B cell (primary cell): ENCODE measurements around the gene ING3.

ENCODE experiments used
- EZH2 ChIP-seq: IDR thresholded peaks from 2 replicates; pipeline ENCODE4 v1.6.1; 2012; ENCODE audit warnings: borderline replicate concordance, low read depth, mild to moderate bottlenecking, moderate library complexity, low read length; ENCODE audit not compliant: insufficient read depth, poor library complexity, severe bottlenecking
- TF ChIP-seq, protein P1 (sequence below): fragments of 200-600 bp; IDR thresholded peaks from one replicate; pipeline ENCODE4 v1.8.0; 2022; ENCODE audit warnings: antibody characterized with exemption, mild to moderate bottlenecking

DNA sequence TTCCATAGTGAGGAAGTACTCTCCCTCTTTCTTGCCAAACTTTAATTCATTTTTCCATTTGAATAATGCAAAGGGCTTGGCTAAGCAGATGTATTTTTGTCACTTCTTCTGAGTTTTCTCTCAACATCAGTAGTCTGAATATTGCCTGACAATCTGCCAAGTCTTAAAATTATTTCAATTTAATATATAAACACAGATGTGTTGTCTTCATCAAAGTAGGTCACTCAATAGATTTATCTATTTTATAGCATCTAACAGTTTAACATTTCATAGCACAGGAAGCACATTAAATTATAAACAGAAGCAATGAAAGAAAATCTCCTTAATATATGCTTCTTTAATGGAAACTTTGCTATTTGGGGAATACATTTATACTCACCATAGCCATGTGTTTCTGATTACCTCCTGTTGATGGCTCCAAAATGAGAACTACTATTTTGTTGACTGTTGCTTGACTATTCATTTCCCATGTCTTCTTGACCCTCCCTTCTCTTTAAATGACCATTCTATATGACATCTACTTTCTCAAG lies 42.5 kb downstream of the ING3 start:
- TF ChIP-seq, protein P1, sequence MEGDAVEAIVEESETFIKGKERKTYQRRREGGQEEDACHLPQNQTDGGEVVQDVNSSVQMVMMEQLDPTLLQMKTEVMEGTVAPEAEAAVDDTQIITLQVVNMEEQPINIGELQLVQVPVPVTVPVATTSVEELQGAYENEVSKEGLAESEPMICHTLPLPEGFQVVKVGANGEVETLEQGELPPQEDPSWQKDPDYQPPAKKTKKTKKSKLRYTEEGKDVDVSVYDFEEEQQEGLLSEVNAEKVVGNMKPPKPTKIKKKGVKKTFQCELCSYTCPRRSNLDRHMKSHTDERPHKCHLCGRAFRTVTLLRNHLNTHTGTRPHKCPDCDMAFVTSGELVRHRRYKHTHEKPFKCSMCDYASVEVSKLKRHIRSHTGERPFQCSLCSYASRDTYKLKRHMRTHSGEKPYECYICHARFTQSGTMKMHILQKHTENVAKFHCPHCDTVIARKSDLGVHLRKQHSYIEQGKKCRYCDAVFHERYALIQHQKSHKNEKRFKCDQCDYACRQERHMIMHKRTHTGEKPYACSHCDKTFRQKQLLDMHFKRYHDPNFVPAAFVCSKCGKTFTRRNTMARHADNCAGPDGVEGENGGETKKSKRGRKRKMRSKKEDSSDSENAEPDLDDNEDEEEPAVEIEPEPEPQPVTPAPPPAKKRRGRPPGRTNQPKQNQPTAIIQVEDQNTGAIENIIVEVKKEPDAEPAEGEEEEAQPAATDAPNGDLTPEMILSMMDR, result no peak
- no peak for TF ChIP-seq EZH2
